Stimulated activated CD4-positive, alpha-beta T cell treated with anti-CD3 and anti-CD28 coated beads, Interleukin-12 subunit alpha, Interleukin-12 subunit beta, amount 100 ng/mL, for 24 hours (primary cell): Measurements from ENCODE around the gene IL17A.
"Not testable (repeated sequence)": the region's sequence is repeated elsewhere in the genome, so short reads cannot be mapped to it uniquely, and the experiment has no call there.

ENCODE experiments used
- DNase-seq, 2 experiments: peaks; one replicate each; pipeline ENCODE4 v3.0.0-alpha.2; 2020; ENCODE audit warnings: low read depth in 2 of 2

IL17A gene

GRCh38 chr6:52164319-52165094, 21.7 kb upstream of the IL17A start:
- DNase-seq, result no peak

GRCh38 chr6:52167267-52167666, 18.9 kb upstream of the IL17A start:
- DNase-seq, result no peak

GRCh38 chr6:52168351-52168750, 17.8 kb upstream of the IL17A start:
- DNase-seq, result not testable (repeated sequence)

- no peak for DNase-seq
Observed at GRCh38 chr6:52174118-52174517, 12.1 kb upstream of the IL17A start.

- no peak for DNase-seq
Observed at GRCh38 chr6:52176550-52176949, 9.6 kb upstream of the IL17A start.

GRCh38 chr6:52177961-52178360, 8.2 kb upstream of the IL17A start:
- DNase-seq, result no peak

- no peak for DNase-seq
Observed at GRCh38 chr6:52180787-52181558, 5.2 kb upstream of the IL17A start.

- no peak for DNase-seq
Observed at GRCh38 chr6:52183131-52183713, 3.0 kb upstream of the IL17A start.

GRCh38 chr6:52186480-52186879, 305 bp downstream of the IL17A start:
- DNase-seq, result no peak

- no peak for DNase-seq
Observed at GRCh38 chr6:52187098-52187497, 923 bp downstream of the IL17A start.

- no peak for DNase-seq
Observed at GRCh38 chr6:52189974-52190373, 3.8 kb downstream of the IL17A start.

GRCh38 chr6:52190409-52190808, 4.2 kb downstream of the IL17A start:
- no peak for DNase-seq

- DNase-seq, result no peak
Observed at GRCh38 chr6:52191824-52192223, 5.6 kb downstream of the IL17A start.

- DNase-seq, result no peak
Observed at GRCh38 chr6:52195886-52196285, 9.7 kb downstream of the IL17A start.

- DNase-seq, result not testable (repeated sequence)
Observed at GRCh38 chr6:52200088-52200487, 13.9 kb downstream of the IL17A start.

GRCh38 chr6:52201046-52201445, 14.9 kb downstream of the IL17A start:
- DNase-seq, result no peak

GRCh38 chr6:52201493-52201892, 15.3 kb downstream of the IL17A start:
- DNase-seq, result no peak

- DNase-seq, result no peak
Observed at GRCh38 chr6:52207066-52207465, 20.9 kb downstream of the IL17A start.

GRCh38 chr6:52208612-52209011, 22.4 kb downstream of the IL17A start:
- DNase-seq, result no peak

- no peak for DNase-seq
Observed at GRCh38 chr6:52209770-52210169, 23.6 kb downstream of the IL17A start.

GRCh38 chr6:52210227-52210626, 24.1 kb downstream of the IL17A start:
- DNase-seq, result no peak

GRCh38 chr6:52213127-52213526, 27.0 kb downstream of the IL17A start:
- no peak for DNase-seq

- DNase-seq, result no peak
Observed at GRCh38 chr6:52215787-52216186, 29.6 kb downstream of the IL17A start.
